Neural cell (in vitro differentiated cells): ENCODE results near the gene FOXL1.

Experiments used
- CTCF ChIP-seq: fragments of 450-650 bp; IDR thresholded peaks from 2 replicates; pipeline ENCODE4 v1.5.1; 2014; ENCODE audit warnings: antibody characterized with exemption, mild to moderate bottlenecking, moderate library complexity; ENCODE audit not compliant: poor library complexity, severe bottlenecking
- EP300 ChIP-seq: fragments of 450-650 bp; conservative IDR thresholded peaks from 2 replicates; pipeline ENCODE4 v1.6.1; 2014; ENCODE audit warnings: antibody characterized with exemption, mild to moderate bottlenecking, moderate library complexity; ENCODE audit not compliant: poor library complexity, severe bottlenecking
- EZH2 ChIP-seq: fragments of 200-600, 300-800 bp; shearing (Covaris generic), sonication (generic); IDR thresholded peaks from 2 replicates; pipeline ENCODE4 v1.6.1; 2014; ENCODE audit warnings: antibody characterized with exemption, low read length, borderline replicate concordance, mild to moderate bottlenecking; ENCODE audit not compliant: insufficient read depth, poor library complexity, severe bottlenecking
- POLR2AphosphoS5 ChIP-seq: IDR thresholded peaks from 2 replicates; pipeline ENCODE4 v1.6.1; 2012
- SMC3 ChIP-seq: fragments of 450-650 bp; conservative IDR thresholded peaks from 2 replicates; pipeline ENCODE4 v1.6.1; 2014; ENCODE audit warnings: antibody characterized with exemption, mild to moderate bottlenecking, moderate library complexity; ENCODE audit not compliant: poor library complexity

GRCh38 chr16:86609115-86609514 is 30.8 kb downstream of the FOXL1 start:
- TF ChIP-seq CTCF (no peak), EP300 (no peak), EZH2 (no peak), POLR2AphosphoS5 (no peak), SMC3 (no peak)
